Panc1 (cell line): ENCODE results near the gene MIOS. TPM values are rescaled to one million over a fixed set of nuclear protein-coding genes. Genes with fewer than 3 reads are reported as not detected.

Source experiments
- ATAC-seq: fragments of 200-7000 bp; cut with Tn5 transposase; 2 replicates; pipeline ENCODE4 v1.9.1; 2020; ENCODE audit warnings: mild to moderate bottlenecking, moderate library complexity
- BruUV-seq: library from RNA; stranded (reverse); fragments of 400-500 nt; replicated peaks from 2 replicates; lab custom pipeline; 2021; lab: Mats Ljungman, UMichigan
- CTCF ChIA-PET: fragments of 300-600 bp; sonication (Branson Sonifier 250); formaldehyde crosslinking; loops from one replicate; lab custom pipeline; 2022; ENCODE audit warnings: antibody characterized with exemption; lab: Charles Lee
- POLR2A ChIA-PET: fragments of 300-600 bp; sonication (Branson Sonifier 250); formaldehyde crosslinking; loops from one replicate; lab custom pipeline; 2022; ENCODE audit warnings: antibody characterized with exemption; lab: Charles Lee
- DNase-seq: peaks from one replicate; pipeline ENCODE4 v3.0.0-alpha.2; 2010; ENCODE audit warnings: low read depth, low spot score
- H3K27ac ChIP-seq: 2 replicates; pipeline ENCODE4 v1.5.1; 2011; ENCODE audit warnings: mild to moderate bottlenecking, low read length, inconsistent platforms
- H3K27me3 ChIP-seq: fragments of 200-500 bp; sonication (Bioruptor generic); 2 replicates; pipeline ENCODE4 v1.6.0; 2014; ENCODE audit warnings: low read length, inconsistent platforms; ENCODE audit not compliant: control insufficient read depth, insufficient read depth
- H3K36me3 ChIP-seq: fragments of 200-500 bp; sonication (Bioruptor generic); 2 replicates; pipeline ENCODE4 v1.5.1; 2014; ENCODE audit warnings: inconsistent platforms, mild to moderate bottlenecking, low read length, moderate library complexity; ENCODE audit not compliant: control insufficient read depth, insufficient read depth
- H3K4me1 ChIP-seq: 2 replicates; pipeline ENCODE4 v1.5.1; 2011; ENCODE audit warnings: inconsistent platforms, mild to moderate bottlenecking, low read length, moderate library complexity; ENCODE audit not compliant: control insufficient read depth, insufficient read depth
- H3K4me3 ChIP-seq, 2 experiments: 2 replicates each; pipeline ENCODE4 v1.5.1; 2011 to 2012; ENCODE audit warnings: low read depth in 2 of 2, low read length in 2 of 2, mild to moderate bottlenecking in 2 of 2, inconsistent platforms in 1 of 2, moderate library complexity in 1 of 2
- H3K9me3 ChIP-seq: fragments of 200-500 bp; sonication (Bioruptor generic); 2 replicates; pipeline ENCODE4 v1.5.1; 2014; ENCODE audit warnings: low read depth, mild to moderate bottlenecking, inconsistent platforms, low read length, moderate library complexity; ENCODE audit not compliant: control insufficient read depth, insufficient read depth
- CTCF ChIP-seq: fragments of 450-650 bp; IDR thresholded peaks from 2 replicates; pipeline ENCODE4 v1.5.1; 2017; ENCODE audit warnings: mild to moderate bottlenecking
- POLR2AphosphoS5 ChIP-seq: IDR thresholded peaks from 2 replicates; pipeline ENCODE4 v1.6.1; 2012; ENCODE audit warnings: mild to moderate bottlenecking, low read depth, low read length, moderate library complexity
- REST ChIP-seq, 2 experiments: IDR thresholded peaks; 2 replicates each; pipeline ENCODE4 v1.6.1; 2011 to 2012; ENCODE audit warnings: low read depth in 2 of 2, control low read depth in 1 of 2, low read length in 1 of 2, mild to moderate bottlenecking in 1 of 2, moderate library complexity in 1 of 2; ENCODE audit not compliant: insufficient read depth in 1 of 2
- SIN3A ChIP-seq: IDR thresholded peaks from 2 replicates; pipeline ENCODE4 v1.6.1; 2012; ENCODE audit warnings: low read depth, mild to moderate bottlenecking, low read length, moderate library complexity, borderline replicate concordance; ENCODE audit not compliant: insufficient read depth
- TCF7L2 ChIP-seq: IDR thresholded peaks from 2 replicates; pipeline ENCODE4 v1.6.1; 2011; ENCODE audit warnings: mild to moderate bottlenecking, low read depth, low read length, inconsistent platforms
- in situ Hi-C: cut with HindIII; loops from 2 replicates; pipeline ENCODE4 v1.10.0; 2016; ENCODE audit warnings: low sequenced_read_pairs, low pct_unique_long_range_greater_than_20kb
- intact Hi-C: fragments of 100-400 bp; cut with micrococcal nuclease; formaldehyde crosslinking; loops from one replicate; pipeline ENCODE4 v1.10.0; 2022; ENCODE audit not compliant: unreplicated experiment
- total RNA-seq: library from RNA; stranded (reverse); gene quantifications from one replicate; pipeline ENCODE4 v1.2.1, GENCODE V29; 2021; ENCODE audit not compliant: unreplicated experiment

Gene MIOS
- total RNA-seq, 1 experiment from 2014 or later: 40.8 TPM

GRCh38 chr7:7562736-7563135 is 3.9 kb upstream of the MIOS start:
- H3K27ac ChIP-seq: no peak overlapping the region
- in situ Hi-C loops: no loop called here
- H3K27me3 ChIP-seq: no peaks in the 10 kb centered on the region
- ChIA-PET POLR2A (interaction anchor here (0.6 kb wide), 2 partner anchors 250 to 445 kb away, joined by 4 to 7 read pairs; no protein-coding TSS in a partner anchor), CTCF (no interaction called here)
- no peaks in the 10 kb centered on the region; the same call in 1 of the 2 replicates for H3K36me3 ChIP-seq
- peaks cover 4% of the 10 kb centered on the region for H3K4me1 ChIP-seq
- DNase-seq (no peak), ATAC-seq (no peak)
- intact Hi-C loops: no loop called here
- TF ChIP-seq POLR2AphosphoS5: no peak
- no peaks in the 10 kb centered on the region for H3K9me3 ChIP-seq
- BruUV-seq: no TSS peak
- no peak overlapping the region for H3K4me3 ChIP-seq

GRCh38 chr7:7563269-7563668 is 3.4 kb upstream of the MIOS start:
- H3K4me1 ChIP-seq: peaks cover 9% of the 10 kb centered on the region
- in situ Hi-C loops (no loop called here), intact Hi-C loops (no loop called here)
- no peak overlapping the region for H3K27ac ChIP-seq
- ATAC-seq: no peak
- no peaks in the 10 kb centered on the region for H3K27me3 ChIP-seq
- ChIA-PET POLR2A (interaction anchor here (0.6 kb wide), 1 partner anchor 446 kb away, joined by 7 read pairs; no protein-coding TSS in a partner anchor), CTCF (interaction anchor here (0.6 kb wide), 1 partner anchor 16 kb away, joined by 3 read pairs; no protein-coding TSS in a partner anchor)
- no peaks in the 10 kb centered on the region; the same call in 1 of the 2 replicates for H3K36me3 ChIP-seq
- H3K9me3 ChIP-seq: no peaks in the 10 kb centered on the region
- no peak for DNase-seq
- no TSS peak for BruUV-seq
- TF ChIP-seq TCF7L2 (no peak), CTCF (no peak)
- no peak overlapping the region for H3K4me3 ChIP-seq

GRCh38 chr7:7563813-7564212 is 2.9 kb upstream of the MIOS start:
- Histone ChIP-seq H3K36me3 (peaks cover 3% of the 10 kb centered on the region; the same call in 1 of the 2 replicates), H3K9me3 (no peaks in the 10 kb centered on the region), H3K27me3 (no peaks in the 10 kb centered on the region), H3K4me1 (peaks cover 14% of the 10 kb centered on the region), H3K4me3 (no peak overlapping the region), H3K27ac (no peak overlapping the region)
- intact Hi-C loops (no loop called here), in situ Hi-C loops (no loop called here)
- no peak for DNase-seq
- no TSS peak for BruUV-seq
- no peak for ATAC-seq
- TF ChIP-seq REST (IDR thresholded peaks at IDR 0.05; ENCODE audit: insufficient read depth in 1 of 2, low read depth in 2 of 2, low read length in 1 of 2): no peak
- TF ChIP-seq SIN3A: no peak
- no peak for TF ChIP-seq POLR2AphosphoS5
- no peak for TF ChIP-seq TCF7L2
- TF ChIP-seq CTCF: no peak
- CTCF ChIA-PET: interaction anchor here (0.6 to 1.0 kb wide), 2 partner anchors 15 to 404 kb away, joined by 3 read pairs; no protein-coding TSS in a partner anchor
- POLR2A ChIA-PET: interaction anchor here (0.7 kb wide), 1 partner anchor 461 kb away, joined by 3 read pairs; no protein-coding TSS in a partner anchor
